ENCODE results near the gene GLDN. TPM values are rescaled to one million over a fixed set of nuclear protein-coding genes. Genes with fewer than 3 reads are reported as not detected.
A peak's percentile ranks its signal among the peaks of the same experiment; 100 is the strongest.

Gene GLDN
- total and polyA plus RNA-seq, 2 experiments from 2014 or later = 0.92 TPM; not detected in 1

DNA sequence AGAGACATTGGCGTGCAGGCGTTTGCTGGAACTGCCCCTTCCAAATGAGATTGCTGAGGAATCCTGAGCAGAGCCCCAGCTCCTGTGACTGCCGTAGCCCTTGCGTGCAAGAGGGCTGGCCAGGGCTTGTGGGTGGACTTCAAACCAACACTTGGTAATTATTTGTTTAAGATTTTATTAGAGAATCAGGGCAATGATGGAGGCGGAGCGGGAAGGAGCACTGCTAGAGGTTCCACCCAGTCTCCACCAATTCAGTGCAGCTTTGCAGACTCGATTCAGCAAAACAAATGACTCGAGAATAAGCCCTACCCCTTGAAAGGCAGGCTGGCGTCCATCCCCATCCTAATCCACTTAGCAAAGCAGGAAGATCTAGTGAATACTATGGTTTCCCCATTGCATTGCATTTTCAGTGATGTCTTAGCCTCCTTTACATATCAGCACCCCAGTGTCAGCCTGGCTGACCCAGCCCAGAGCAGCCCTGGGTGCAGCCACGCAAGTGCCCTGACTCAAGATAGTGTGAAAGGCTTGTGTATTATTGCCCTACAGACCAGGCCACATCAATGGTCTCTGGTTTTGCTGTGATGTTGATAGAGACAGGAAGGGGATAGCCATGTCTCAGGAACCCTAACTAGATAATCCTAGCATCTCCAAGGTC lies 26.0 kb downstream of the GLDN start:
- TF ChIP-seq, protein P1, sequence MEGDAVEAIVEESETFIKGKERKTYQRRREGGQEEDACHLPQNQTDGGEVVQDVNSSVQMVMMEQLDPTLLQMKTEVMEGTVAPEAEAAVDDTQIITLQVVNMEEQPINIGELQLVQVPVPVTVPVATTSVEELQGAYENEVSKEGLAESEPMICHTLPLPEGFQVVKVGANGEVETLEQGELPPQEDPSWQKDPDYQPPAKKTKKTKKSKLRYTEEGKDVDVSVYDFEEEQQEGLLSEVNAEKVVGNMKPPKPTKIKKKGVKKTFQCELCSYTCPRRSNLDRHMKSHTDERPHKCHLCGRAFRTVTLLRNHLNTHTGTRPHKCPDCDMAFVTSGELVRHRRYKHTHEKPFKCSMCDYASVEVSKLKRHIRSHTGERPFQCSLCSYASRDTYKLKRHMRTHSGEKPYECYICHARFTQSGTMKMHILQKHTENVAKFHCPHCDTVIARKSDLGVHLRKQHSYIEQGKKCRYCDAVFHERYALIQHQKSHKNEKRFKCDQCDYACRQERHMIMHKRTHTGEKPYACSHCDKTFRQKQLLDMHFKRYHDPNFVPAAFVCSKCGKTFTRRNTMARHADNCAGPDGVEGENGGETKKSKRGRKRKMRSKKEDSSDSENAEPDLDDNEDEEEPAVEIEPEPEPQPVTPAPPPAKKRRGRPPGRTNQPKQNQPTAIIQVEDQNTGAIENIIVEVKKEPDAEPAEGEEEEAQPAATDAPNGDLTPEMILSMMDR (IDR thresholded peaks at IDR 0.05; ENCODE audit: low read depth, low read length) = no peak
- Histone ChIP-seq H3K27ac (no peak overlapping the region), H3K27me3 (no peaks in the 10 kb centered on the region), H3K4me3 (no peak overlapping the region), H3K36me3 (no peaks in the 10 kb centered on the region), H3K4me1 (ENCODE audit: low read depth) (no peaks in the 10 kb centered on the region), H3K9me3 (ENCODE audit: low read depth) (no peaks in the 10 kb centered on the region)
- DNase-seq (ENCODE audit: low read depth in 1 of 2, low spot score in 1 of 2) = no peak

DNA sequence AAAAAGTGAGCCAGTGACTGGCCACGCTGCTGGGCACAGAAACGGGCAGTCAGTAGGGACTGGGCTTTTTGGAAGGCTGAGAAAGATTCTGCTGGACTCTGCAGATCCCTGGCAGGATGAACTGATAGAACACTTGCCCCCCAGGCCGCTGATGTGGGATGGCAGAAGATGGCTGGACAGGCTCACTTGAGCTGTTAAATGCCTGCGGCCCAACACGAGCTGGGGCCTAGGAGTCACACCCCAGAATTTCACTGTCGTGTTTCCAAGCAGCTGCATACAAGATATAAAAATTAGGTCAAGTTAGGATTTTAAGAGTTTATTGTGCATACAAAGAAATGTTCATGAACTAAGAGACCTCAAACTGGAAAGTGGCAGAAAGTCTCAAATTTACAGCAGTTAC lies 26.9 kb downstream of the GLDN start:
- Histone ChIP-seq H3K27ac (no peak overlapping the region), H3K4me1 (ENCODE audit: low read depth) (no peaks in the 10 kb centered on the region), H3K27me3 (no peaks in the 10 kb centered on the region), H3K36me3 (no peaks in the 10 kb centered on the region), H3K4me3 (no peak overlapping the region), H3K9me3 (ENCODE audit: low read depth) (no peaks in the 10 kb centered on the region)
- DNase-seq (ENCODE audit: low read depth in 1 of 2, low spot score in 1 of 2) = no peak
- TF ChIP-seq, protein P1 (IDR thresholded peaks at IDR 0.05; ENCODE audit: low read depth, low read length) = no peak

DNA sequence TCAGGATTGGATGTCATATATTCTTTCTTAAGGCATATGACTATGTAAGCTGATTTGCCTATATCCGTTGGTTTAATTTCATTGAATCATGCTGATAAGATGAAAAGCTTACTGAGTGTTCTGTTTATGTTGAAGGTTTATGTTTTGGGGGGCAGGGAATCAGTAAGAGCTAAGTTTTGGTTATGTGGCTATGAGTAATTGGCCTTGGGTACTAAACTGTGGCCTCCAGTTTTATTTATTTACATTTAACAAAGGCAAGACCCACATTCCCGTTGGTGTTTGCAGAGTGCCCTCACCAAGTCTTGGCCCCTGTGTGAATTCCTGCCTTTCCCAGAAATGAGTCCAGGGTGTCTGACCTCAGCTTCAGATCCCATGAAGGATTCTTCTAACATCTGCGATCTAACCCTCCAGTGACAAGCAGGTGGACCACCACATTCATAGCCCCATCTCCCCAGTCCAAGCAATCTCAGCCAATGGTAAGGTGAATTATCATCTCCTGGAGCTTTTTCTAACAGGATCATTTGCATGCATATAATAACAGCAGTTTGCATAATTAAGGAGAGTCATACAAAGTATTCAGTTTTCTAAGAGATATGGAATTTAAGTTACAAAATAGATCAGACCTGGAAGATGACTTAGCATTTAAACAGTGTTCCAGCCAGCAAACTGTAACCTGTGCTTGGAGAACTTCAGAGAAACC lies 27.4 kb downstream of the GLDN start:
- TF ChIP-seq, protein P1 (IDR thresholded peaks at IDR 0.05; ENCODE audit: low read depth, low read length) = no peak
- H3K4me1 ChIP-seq (ENCODE audit: low read depth) = no peaks in the 10 kb centered on the region
- H3K27ac ChIP-seq = no peak overlapping the region
- H3K9me3 ChIP-seq (ENCODE audit: low read depth) = no peaks in the 10 kb centered on the region
- H3K36me3 ChIP-seq = no peaks in the 10 kb centered on the region
- DNase-seq (ENCODE audit: low read depth in 1 of 2, low spot score in 1 of 2) = peak in 1 of 2 donors; percentile 28
- no peak overlapping the region for H3K4me3 ChIP-seq
- no peaks in the 10 kb centered on the region for H3K27me3 ChIP-seq

DNA sequence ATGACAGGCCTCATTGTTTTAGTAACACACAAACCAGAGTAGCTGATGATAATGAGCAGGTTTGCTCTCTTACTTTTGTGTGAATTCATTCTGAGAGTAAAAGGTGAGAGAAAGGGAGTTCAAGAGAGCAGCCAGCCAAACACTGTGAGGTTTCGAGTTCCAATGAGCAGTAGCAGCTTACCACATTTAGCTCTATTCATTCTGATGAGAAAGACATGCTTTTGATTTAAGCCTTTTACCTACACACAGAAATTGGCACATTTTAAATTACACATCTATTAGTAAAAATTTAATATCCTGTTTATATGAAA lies 28.0 kb downstream of the GLDN start:
- no peaks in the 10 kb centered on the region for H3K27me3 ChIP-seq
- DNase-seq (ENCODE audit: low read depth in 1 of 2, low spot score in 1 of 2) = no peak
- H3K4me3 ChIP-seq = no peak overlapping the region
- no peaks in the 10 kb centered on the region for H3K36me3 ChIP-seq
- no peaks in the 10 kb centered on the region for H3K4me1 ChIP-seq (ENCODE audit: low read depth)
- no peak overlapping the region for H3K27ac ChIP-seq
- no peaks in the 10 kb centered on the region for H3K9me3 ChIP-seq (ENCODE audit: low read depth)
- TF ChIP-seq, protein P1 (IDR thresholded peaks at IDR 0.05; ENCODE audit: low read depth, low read length) = no peak

DNA sequence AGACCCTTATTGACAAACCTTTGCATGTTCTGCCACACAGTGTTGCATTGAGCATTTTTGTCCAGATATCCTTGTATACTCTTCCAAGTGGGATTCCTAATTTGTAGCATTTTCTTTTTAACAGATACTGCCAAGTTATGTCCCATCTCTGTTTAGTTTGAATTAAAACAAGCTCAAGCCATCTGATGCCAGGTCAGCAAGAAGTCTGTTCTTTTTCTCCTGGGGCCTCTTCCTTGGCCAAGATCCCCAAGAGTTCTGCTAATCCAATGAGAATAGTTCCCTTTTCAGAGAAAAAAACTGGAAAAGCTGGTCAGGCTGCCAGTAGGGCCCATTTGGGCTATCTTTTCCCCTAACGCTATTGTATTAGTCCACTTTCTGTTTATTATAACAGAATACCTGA lies 29.8 kb downstream of the GLDN start:
- TF ChIP-seq, protein P1 (IDR thresholded peaks at IDR 0.05; ENCODE audit: low read depth, low read length) = no peak
- Histone ChIP-seq H3K4me3 (no peak overlapping the region), H3K27me3 (no peaks in the 10 kb centered on the region), H3K36me3 (no peaks in the 10 kb centered on the region), H3K27ac (no peak overlapping the region), H3K4me1 (ENCODE audit: low read depth) (no peaks in the 10 kb centered on the region), H3K9me3 (ENCODE audit: low read depth) (no peaks in the 10 kb centered on the region)
- DNase-seq (ENCODE audit: low read depth in 1 of 2, low spot score in 1 of 2) = no peak

Measured in cardiac muscle cell (in vitro differentiated cells and primary cell).